Ammon's horn (tissue), 1 donor: ENCODE data around the gene POTEG.
"Not testable (repeated sequence)": the region's sequence is repeated elsewhere in the genome, so short reads cannot be mapped to it uniquely, and the experiment has no call there.

Source experiments
- DNase-seq: peaks from one replicate; pipeline ENCODE4 v3.0.0-alpha.2; 2016; ENCODE audit warnings: low spot score

Gene POTEG

DNA sequence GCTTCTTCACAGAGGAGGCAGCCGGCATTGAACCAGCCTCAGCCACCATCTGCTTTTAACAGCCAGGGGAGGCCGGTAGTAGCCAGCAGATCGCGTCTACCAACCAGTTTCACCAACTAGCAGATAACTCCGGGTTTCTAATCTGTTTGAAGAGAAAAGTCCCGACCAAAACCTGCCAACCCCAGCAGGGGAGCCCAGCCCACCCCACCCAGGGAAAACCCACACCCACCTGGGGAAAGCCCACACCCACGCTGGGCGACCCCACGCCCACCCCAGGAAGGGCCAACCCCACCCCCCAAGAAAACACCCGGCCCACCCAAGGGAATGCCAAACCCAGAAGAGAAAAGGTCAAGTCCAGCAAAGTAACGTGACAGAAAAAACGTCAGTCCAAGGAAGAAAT is at the start of gene POTEG:
Gene POTEG (minus strand): TSS at position 101 of the 400 bp plus-strand sequence. CDS start 52 bp downstream, at position 49.
- not testable (repeated sequence) for DNase-seq

DNA sequence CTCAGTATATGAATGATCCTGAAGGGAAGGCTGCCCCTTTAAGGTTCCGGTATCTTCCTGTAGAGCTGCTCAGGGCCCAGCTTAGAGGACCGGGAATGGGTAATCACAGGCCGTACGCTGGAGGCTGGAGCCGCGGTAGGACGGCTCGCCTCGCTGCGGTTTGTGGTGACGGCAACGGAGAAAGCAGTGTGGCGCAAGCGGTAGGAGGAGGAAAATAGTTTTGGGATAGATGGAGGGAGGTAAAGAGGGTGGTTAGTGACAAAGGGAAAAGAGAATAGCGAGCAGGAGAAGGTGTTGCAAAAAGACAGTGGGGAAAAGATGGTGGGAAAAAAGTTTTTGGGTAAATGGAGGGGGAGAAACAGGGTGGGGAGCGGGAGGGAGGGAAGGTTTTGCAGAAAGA is 48.0 kb upstream of the POTEG start:
- DNase-seq, result not testable (repeated sequence)

DNA sequence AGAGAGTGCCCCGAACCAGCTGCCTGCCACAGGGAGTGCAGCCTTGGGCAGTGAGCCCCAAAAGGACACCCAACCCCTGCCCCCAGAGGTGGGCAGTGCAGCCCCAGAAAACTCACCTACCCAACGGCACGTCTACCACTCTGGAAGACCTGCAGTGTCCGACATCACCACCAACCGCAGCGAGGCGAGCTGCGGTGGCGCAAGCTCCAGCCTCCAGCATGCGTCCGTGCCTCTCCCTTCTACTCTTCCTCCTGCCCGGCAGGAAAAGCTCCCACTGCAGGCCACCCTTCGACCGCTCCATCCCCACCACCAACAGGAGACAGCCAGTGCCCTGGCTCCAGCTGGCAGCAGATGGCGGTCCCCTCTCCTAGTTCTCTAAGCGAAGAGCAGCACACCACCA is 47.3 kb upstream of the POTEG start:
- not testable (repeated sequence) for DNase-seq

DNA sequence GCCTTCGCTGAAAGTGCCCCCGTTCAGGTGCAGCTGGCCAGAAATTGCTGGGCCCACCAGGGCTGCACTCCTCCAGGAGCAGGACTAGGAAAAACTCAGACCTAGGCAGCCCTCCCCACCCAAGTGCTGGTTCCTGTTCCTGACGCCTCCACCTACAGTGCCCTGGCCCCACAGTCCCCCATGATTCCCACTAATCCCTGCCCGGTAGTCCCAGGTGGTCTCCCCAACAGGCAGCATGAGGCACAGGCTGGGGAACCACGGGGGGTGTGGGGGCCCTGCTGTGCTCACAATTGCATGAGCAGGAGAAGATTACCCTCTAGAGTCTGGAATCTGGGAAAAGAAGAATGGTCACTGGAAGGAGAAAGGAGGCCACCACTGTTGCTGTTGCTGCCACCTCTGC is 46.4 kb upstream of the POTEG start:
- DNase-seq, result not testable (repeated sequence)

DNA sequence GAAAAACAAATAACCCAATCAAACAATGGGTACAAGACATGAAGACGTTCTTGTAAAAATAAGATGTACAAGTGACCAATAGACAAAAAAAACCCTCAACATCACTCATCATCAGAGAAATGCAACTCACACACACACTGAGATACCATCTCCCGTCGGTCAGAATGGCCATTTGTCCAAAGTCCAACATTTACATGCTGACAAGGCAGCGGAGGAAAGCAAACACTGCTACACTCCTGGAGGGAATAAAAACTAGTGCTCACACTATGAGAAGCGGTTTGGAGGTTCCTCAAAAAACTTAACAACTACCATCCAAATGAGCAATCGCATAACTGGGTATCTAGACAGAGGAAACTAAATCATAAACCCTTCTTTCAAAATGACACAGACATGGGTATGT is 11.6 kb upstream of the POTEG start:
- DNase-seq, result not testable (repeated sequence)

DNA sequence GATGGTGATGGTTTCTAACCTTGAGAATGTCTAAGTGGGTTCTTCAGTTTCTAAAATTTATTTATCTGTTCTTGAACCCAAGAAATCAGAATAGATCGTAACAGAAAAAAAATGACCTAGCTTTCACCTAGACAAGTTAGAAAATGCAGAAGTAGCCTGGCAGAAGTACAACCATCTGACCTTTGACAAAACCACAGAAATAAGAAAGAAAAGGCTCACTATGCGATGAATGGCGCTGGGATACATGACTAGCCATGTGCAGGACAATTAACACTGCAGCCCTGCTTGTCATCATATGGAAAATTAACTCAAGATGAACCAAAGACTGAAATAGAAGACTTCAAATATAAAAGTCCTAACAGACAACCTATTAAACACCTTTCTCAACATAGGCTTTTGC is 5.7 kb upstream of the POTEG start:
- DNase-seq, result not testable (repeated sequence)

DNA sequence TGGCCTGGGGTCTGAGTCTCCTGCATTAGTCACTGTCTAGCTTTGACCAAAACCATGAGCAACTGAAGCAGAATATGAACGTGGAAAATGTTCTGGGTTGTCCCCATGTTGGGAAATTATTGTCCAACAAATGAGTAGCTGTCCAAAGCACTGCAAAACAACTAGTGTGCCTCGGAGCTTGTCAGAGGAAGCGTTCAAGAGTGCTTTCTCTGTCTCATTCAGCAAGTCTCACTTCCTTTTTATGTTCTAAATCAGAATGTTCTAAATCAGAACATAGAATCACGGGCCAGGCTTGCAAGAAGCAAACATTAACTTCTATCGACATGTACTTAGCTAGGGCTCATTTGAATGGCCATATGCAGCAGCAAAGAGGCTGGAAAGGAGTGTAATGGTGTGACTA is 5.1 kb upstream of the POTEG start:
- DNase-seq, result not testable (repeated sequence)

DNA sequence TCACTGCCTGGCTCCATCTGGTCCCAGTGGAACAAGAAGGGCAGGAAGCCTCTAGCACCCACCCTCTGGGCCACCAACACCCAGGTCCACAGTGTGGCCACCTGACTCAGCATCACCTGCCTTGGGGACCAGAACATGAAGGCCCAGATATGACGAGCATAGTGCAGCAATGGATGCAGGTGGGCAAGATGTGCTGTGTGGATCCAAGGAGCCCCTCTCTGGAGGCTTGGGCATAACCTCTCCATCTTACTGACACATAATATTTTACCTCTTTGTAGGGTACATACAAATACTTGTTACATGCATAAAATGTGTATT is 2.9 kb upstream of the POTEG start:
- DNase-seq, result not testable (repeated sequence)

DNA sequence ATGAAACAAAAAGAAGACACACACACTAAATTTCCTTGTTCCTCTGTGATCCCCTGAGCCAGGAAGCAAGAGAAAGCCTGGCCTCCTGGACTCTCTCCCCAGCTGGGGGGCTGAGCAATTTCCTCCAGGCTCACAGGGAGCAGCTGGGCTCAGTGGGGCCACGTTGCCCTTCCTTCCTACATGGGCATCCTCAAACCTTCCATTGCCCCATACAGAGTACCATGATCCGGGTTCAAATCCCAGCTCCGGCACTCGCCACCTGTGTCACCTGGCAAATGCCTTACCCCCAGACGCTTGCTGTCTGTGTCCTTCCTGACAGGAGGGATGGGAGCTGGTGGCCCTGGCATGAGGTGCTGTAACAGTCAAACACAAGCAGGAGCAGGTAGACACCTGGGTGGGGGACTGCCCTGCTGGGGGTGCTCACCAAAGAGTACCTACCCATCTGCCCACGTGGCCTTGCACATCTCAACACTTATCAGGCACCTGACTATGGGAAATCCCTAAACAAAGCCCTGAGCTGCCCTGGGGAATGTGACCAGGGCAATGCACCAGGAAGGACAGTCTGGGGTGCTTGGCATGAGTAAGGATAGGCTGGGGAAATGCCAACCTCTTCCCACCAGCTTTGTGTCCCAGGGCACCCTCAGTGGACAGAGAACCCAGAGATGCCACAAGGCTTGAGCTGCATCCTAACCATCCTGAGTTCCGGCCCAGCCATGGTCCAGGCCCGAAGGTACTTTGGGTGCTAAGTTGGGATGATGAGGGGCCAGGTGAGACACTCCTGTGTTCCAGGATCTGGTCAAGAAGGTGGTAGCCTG is 2.4 kb upstream of the POTEG start:
- DNase-seq, result not testable (repeated sequence)

DNA sequence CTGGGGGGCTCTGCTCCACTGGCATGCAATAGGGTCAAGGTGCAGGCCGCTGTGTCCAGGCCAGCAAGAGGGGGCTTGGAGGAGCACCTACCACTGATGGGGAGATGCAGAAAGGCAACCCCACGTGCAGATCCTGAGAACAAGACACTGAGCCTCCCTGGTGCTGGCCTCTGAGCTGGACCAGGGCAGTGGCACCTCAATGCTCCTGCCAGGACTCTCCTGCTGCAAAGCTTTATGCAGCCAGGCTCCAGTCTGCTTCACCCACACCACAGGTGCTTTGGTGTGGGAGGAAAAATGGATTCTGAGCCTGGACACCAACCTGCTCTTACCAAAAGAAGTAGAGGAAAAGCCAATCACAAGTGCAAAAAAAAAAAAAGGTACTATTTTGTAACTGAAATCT is 1.7 kb upstream of the POTEG start:
- DNase-seq, result not testable (repeated sequence)

DNA sequence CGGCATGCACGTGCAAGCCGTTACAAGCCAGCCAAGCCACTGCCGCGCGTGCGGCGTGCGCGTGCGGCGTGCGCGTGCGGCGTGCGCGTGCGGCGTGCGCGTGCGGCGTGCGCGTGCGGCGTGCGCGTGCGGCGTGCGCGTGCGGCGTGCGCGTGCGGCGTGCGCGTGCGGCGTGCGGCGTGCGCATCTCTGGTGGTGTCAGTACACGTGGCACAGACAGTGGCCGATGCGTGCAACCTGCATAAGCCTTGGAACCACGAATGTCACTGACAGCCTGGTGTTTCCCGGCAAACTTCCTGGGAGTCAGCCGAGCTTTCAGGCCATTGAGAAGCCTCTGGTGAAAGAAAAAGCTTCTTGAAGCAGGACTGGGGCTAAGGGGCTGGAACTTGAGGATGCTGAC is 750 bp upstream of the POTEG start:
- DNase-seq, result not testable (repeated sequence)

DNA sequence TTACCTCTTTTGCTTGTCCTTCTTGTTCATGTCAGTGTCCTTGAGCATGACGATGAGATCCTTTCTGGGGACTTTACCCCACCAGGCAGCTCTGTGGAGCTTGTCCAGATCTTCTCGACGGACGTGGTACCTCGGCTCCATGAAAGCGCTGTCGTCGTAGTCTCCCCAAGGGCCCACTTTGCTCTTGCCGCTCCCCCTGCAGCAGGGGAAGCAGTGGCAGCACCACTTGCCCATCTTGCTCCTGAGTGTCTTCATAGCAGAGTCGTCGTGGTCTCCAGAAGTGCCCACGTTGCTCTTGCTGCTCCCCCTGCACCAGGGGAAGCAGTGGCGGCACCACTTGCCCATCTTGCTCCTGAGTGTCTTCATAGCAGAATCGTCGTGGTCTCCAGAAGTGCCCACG is 376 bp downstream of the POTEG start:
- DNase-seq, result not testable (repeated sequence)

DNA sequence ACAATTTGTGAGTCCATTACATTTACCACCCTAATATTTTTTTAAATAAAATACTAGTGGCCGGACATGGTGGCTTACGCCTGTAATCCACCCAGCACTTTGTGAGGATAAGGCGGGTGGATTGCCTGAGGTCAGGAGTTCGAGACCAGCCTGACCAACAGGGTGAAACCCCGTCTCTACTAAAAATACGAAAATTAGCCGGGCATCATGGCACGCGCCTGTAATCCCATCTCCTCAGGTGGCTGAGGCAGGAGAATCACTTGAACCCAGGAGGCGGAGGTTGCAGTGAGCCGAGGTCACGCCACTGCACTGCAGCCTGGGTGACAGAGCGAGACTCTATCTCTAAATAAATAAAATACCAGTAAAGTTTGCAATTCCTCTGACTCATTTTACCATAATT is 25.6 kb downstream of the POTEG start:
- not testable (repeated sequence) for DNase-seq

DNA sequence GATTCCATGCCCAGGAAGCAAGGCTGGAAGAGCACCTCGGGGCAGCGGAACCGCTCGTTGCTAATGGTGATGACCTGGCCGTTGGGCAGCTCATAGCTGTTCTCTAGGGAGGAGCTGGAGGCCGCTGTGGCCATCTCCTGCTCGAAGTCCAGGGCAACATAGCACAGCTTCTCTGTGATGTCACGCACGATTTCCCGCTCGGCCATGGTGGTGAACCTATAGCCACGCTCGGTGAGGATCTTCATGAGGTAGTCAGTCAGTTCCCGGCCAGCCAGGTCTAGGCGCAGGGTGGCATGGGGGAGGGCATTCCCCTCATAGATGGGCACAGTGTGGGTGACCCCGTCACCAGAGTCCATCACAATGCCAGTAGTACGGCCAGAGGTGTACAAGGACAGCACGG is 32.0 kb downstream of the POTEG start:
- not testable (repeated sequence) for DNase-seq

DNA sequence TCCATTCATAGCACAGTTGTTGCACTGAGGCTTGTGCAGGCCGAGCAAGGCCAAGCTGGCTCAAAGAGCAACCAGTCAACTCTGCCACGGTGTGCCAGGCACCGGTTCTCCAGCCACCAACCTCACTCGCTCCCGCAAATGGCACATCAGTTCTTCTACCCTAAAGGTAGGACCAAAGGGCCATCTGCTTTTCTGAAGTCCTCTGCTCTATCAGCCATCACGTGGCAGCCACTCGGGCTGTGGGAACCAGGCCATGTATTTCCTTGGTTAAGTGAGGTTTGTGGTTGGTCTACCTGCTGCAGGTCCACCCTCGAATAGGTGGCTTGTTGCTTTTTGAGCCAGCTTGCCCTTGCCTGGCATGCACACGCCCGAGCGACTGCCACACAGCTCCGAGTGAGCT is 39.4 kb downstream of the POTEG start:
- not testable (repeated sequence) for DNase-seq

DNA sequence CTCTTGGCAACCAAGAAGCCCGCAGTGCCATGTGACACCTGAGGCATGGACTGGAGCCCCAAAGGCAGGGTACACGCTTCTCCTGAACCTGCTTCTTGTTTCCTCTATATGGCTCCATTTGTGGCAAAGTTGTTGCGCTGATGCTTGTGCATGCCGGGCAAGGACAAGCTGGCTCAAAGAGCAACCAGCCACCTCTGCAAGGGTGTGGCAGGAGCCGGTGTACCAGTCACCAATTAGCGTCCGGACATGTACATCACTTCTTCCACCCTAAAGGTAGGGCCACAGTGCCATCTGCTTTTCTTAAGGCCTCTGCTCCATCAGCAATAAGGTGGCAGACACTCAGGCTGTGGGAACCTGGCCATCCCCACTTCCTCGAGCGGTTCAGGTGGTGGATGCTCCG is 43.9 kb downstream of the POTEG start:
- DNase-seq, result not testable (repeated sequence)

DNA sequence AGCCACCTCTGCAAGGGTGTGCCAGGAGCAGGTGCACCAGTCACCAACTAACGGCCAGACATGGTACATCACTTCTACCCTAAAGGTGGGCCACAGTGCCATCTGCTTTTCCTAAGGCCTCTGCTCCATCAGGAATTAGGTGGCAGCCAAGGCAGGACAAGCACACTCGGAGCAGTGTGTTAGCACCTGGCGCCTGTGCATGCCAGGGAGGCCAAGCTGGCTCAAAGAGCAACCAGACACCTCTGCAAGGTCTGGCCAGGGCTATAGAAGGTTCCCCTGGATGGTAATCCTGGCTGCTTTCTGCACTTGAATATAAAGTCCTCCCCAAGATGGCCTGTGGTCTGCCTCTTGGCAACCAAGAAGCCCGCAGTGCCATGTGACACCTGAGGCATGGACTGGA is 45.4 kb downstream of the POTEG start:
- DNase-seq, result not testable (repeated sequence)

DNA sequence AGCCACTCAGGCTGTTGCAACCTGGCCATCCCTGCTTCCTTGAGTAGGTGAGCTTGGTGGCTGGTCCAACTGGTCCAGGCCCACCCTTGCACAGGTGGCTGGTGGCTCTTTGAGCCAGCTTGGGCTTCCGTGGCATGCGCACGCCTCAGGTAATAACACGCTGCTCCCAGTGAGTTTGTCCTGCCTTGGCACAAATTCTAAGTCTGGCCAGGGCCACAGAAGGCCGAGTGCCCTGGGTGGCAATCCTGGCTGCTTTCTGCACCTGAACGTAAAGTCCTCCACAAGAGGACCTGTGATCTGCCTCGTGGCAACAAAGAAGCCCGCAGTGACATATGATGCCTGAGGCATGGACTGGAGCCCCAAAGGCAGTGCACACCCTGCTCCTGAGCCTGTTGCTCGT is 47.1 kb downstream of the POTEG start:
- not testable (repeated sequence) for DNase-seq

DNA sequence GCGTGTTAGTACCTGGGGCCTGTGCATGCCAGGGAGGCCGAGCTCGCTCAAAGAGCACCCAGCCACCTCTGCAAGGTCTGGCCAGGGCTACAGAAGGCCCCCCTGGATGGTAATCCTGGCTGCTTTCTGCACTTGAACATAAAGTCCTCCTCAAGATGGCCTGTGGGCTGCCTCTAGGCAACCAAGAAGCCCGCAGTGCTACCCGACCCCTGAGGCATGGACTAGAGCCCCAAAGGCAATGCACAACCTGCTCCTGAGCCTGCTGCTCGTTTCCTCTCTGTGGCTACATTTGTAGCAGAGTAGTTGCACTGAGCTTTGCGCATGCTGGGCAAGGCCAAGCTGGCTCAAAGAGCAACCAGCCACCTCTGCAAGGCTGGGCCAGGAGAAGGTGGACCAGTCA is 47.8 kb downstream of the POTEG start:
- not testable (repeated sequence) for DNase-seq

DNA sequence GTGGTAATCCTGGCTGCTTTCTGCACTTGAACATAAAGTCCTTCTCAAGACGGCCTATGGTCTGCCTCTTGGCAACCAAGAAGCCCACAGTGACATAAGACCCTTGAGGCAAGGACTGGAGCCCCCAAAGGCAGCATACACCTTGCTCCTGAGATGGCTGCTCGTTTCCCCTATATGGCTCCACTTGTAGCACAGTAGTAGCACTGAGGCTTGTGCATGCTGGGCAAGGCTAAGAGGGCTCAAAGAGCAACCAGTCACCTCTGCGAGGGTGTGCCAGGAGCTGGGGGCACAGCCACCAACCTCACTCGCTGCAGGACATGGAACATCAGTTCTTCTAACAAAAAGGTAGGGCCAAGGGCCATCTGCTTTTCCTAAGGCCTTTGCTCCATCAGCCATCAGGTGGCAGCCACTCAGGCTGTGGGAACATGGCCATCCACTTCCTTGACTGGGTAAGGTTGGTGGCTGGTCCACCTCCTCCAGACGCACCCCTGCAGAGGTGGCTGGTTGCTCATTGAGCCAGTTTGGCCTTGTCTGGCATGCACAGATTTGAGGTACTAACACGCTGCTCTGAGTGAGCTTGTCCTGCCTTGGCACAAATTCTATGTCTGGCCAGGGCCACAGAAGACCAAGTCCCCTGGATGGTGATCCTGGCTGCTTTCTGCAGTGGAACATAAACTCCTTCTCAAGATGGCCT is 49.9 kb downstream of the POTEG start:
- not testable (repeated sequence) for DNase-seq

DNA sequence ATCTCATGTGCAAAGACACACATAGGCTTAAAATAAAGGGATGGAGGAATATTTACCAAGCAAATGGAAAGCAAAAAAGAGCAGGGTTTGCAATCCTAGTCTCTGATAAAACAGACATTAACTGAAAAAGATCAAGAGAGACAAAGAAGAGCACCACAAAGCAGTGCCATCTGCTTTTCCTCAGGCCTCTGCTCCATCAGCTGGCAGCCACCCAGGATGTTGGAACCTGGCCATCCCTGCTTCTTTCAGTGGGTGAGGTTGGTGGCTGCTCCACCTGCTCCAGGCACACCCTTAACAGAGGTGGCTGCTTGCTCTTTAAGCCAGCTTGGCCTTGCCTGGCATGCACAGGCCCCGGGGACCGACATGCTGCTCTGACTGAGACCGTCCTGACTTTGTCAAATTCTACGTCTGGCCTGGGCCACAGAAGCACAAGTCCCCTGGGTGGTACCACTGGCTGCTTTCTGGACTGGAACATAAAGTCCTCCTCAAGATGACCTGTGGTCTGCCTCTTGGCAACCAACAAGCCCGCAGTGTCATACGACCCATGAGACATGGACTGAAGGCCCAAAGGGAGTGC is 51.0 kb downstream of the POTEG start:
- not testable (repeated sequence) for DNase-seq

DNA sequence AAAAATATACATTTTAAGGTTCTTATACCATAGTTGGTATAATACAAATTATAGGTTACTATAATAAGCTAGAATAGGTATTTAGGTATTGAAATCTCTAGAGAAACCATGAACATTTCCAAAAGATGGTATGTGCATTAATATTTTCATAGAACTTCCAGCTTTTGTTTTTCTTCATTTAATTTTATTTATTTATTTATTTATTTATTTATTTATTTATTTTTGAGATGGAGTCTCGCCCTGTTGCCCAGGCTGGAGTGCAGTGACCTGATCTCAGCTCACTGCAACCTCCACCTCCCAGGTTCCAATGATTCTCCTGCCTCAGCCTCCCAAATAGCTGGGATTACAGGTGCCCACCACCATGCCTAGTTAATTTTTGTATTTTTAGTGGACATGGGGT is 54.0 kb downstream of the POTEG start:
- not testable (repeated sequence) for DNase-seq

DNA sequence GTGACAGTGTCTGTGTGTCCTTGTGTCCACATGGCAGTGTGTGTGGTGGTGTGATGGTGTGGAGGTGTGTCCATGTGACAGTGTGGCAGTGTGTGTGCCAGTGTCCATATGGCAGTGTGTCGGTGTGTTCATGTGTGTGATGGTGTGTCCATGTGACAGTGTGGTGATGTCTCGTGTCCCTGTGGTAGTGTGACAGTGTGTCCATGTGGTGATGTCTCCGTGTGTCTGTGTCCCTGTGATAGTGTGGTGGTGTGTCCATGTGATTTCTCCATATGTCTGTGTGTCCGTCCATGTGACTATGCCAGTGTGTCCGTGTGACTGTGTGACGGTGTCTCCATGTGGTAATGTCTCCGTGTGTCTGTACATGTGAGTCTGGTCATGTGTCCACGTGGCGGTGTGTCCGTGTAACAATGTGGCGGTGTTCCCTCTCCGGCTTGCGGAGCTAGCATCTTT is 59.7 kb downstream of the POTEG start:
- DNase-seq, result not testable (repeated sequence)
